ENCODE results near the gene IFNAR1.
"Not testable (repeated sequence)": the region's sequence is repeated elsewhere in the genome, so short reads cannot be mapped to it uniquely, and the experiment has no call there.

The IFNAR1 gene

DNA sequence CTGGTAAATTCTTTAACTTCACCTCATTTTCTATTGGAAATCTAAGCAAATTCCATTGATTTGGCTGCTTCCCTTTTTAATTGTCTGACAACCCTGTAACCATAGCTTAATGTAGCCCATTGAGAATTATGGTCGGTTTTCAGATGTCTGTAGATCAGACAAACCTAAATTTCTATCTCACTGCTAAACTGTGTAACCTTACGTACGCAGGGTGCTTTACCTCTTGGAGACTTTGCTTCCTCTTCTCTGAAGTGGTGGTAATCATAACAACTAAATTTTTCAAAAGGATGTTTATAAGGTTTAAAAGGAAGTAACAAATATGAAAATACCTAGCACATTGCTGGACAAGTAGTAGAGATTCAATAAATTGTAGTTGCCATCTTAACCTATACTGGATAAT lies 25.9 kb downstream of the IFNAR1 start:
- no peak for DNase-seq

DNA sequence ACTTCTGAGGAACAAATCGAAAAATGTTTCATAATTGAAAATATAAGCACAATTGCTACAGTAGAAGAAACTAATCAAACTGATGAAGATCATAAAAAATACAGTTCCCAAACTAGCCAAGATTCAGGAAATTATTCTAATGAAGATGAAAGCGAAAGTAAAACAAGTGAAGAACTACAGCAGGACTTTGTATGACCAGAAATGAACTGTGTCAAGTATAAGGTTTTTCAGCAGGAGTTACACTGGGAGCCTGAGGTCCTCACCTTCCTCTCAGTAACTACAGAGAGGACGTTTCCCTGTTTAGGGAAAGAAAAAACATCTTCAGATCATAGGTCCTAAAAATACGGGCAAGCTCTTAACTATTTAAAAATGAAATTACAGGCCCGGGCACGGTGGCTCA lies 30.6 kb downstream of the IFNAR1 start:
- DNase-seq, result no peak

DNA sequence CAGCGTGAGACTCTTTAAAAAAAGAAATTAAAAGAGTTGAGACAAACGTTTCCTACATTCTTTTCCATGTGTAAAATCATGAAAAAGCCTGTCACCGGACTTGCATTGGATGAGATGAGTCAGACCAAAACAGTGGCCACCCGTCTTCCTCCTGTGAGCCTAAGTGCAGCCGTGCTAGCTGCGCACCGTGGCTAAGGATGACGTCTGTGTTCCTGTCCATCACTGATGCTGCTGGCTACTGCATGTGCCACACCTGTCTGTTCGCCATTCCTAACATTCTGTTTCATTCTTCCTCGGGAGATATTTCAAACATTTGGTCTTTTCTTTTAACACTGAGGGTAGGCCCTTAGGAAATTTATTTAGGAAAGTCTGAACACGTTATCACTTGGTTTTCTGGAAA lies 31.2 kb downstream of the IFNAR1 start:
- no peak for DNase-seq

DNA sequence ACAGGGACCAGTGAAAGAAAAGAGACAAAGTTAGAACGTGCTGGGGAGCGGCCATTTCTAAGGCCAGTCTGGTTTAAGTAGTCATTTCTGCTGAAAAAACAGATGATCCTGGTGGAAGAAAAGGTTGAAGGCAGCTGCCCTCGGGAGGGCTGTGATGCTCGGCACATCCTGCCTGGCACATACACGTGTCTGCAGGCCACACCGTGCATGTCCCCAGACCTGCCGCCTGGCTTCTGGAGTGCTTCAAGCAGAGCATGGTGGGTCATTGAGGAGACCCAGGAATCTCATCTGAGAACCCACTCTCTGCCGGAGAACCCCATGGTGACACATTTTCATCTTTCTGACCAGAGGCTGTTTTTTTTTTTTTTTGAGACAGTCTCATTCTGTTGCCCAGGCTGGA lies 32.4 kb downstream of the IFNAR1 start:
- no peak for DNase-seq

DNA sequence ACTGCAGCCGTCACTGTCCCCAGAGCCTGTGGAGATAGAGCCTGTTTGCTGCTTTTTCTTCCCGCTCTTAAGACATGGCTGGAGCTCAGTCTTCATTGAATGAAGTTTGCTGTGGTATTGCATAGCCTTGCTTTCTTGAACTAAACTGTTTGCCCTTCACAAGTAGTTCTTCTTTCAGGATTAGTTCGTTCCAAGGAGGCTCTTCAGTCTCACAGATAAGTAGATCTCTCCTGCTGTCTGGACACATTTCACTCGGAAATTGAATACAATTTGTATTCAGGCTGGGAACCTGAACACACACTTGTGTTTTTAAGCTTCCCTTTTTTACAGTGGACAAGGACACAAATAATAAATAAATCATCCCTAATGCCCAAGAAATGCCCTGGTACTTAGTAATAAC lies 34.7 kb downstream of the IFNAR1 start:
- DNase-seq, result no peak

DNA sequence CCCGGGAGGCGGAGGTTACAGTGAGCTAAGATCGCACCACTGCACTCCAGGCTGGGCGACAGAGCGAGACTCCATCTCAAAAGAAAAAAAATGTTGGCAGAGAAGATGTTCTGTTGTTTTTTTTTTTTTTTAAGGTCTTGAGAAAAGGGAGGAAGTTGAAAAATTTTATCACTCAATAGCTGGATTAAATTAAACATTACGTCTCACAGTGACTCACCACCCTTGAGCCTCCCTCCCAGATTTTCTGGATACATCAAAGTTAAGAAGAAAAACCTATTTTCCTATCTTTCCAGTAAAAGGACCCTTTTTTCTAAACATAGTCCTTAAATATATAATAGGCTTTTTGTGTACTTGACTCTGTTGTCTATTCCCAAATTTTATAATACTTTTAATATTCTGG lies 35.5 kb downstream of the IFNAR1 start:
- no peak for DNase-seq

DNA sequence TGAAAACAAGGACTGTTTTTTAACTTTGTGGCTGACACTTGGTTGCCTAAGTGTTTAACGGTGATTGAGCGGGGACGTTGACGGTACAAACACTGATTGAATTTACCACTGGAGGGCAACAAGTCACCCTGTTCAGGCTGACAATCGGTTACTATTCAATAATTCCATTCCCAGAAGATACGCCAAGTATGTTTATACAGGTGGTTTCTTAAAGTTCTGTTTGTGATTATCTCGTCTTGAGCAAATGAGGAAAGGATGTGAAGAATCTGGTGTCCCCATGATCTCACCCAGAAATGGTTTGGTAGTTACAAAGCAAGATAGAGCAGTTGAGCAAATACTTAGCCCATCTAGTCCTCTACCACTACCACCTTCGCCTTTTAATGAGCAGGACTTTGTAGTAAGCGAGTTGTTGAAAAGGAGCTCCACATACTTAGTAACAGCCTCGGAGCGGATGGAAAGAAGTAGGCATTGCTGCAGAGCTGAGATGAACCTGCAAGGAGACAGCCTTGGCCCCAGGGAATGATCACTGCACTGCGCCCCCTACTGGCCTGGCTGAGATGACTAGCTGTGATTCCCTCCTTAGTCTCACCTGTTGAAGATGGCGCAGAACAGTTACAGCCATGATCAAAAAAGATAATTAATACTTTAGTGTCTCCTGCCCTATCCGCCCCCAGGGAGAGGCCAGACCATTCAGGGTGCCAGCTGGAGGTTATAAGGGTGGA lies 36.3 kb downstream of the IFNAR1 start:
- DNase-seq, result peak; percentile 95

DNA sequence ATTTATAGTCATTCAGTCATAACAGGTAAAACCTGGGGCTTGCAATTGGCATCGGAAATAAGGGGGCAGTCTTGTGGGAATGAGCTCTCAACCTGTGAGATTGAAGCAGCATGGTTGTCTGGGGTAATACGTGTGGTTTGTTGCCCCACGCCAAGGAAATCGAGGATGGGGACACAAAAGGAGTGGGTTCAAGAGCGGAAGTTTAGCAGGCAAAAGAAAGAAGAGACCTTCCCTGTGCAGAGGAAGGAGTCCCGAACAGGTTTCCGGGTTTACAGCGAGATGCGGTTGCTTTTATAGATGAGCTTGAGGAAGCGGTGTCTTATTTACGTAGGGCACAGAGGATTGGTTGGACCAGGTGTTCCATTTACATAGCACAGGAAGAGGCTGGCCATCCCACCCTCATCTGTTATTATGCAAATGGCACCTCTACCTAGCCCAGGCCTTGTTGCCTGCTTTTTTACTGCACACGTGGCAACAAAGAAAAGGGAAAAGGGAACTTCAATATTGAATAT lies 37.3 kb downstream of the IFNAR1 start:
- peak; percentile 37 to 54 for DNase-seq

DNA sequence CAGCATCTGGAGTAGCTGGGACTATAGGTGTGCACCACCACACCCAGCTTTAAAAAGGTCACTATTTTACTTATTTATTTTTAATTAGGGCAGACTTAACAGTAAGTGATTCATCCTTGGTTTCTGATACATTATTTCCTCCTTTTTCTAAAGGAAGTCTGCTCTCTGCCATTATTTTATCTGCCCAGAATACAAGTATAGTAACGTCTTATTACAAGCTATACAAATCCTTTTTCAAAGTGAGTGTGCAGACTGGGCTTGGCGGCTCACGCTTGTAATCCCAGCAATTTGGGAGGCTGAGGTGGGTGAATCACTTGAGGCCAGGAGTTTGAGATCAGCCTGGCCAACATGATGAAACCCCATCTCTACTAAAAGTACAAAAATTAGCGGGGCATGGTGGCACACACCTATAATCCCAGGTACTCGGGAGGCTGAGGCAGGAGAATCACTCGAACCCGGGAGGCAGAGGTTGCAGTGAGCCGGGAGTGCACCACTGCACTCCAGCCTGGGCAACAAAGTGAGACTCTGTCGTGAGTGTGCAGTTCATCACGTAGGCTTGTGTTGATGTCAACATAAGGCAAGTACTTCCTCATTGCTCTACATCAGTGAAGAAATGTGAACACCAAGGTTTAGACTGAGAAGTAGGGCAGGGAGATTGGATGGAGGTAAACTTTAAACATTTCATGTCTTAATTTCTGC lies 39.3 kb downstream of the IFNAR1 start:
- not testable (repeated sequence) for DNase-seq

DNA sequence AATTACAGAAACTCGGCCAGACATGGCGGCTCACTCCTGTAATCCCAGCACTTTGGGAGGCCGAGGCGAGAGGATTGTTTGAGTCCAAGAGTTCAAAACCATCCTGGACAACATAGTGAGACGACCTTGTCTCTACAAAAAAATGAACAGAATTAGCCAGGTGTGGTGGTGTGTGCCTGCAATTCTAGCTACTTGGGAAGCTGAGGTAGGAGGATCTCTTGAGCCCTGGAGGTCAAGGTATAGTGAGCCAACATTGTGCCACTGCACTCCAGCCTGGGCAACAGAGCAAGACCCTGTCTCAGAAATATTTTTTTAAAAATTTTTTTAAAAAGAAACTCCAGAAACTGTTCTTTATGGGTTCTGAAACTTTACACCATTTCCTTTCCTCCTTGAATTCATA lies 40.1 kb downstream of the IFNAR1 start:
- DNase-seq, result no peak

DNA sequence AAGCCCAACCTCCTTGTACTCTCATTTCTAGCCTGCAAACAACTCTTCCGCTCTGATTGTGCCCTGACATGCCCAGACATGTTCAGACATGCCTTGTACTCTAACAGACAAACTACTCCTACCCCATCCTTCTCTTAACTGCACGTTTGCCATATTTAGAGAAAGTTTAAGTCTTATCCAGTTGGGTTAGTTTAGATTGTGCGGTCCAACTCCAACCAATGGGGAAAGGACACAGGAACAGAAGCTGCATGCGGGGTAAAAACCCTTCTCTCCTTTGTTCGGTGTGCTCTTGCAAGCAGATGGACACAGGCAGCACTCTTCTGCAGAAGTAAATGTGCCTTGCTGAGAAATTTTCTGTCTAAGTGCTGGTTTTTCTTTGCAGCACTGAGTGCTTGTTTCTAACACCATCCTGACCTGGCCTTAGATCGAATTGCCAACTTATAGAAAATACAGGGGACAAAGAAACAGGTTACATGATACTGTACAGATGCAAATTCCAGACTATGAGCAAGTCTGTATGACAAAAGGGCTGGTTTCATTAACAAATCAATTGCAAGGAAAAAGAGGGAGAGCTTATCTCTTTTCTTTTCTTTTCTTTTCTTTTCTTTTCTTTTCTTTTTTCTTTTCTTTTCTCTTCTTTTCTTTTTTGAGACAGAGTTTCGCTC lies 42.7 kb downstream of the IFNAR1 start:
- DNase-seq, result no peak

DNA sequence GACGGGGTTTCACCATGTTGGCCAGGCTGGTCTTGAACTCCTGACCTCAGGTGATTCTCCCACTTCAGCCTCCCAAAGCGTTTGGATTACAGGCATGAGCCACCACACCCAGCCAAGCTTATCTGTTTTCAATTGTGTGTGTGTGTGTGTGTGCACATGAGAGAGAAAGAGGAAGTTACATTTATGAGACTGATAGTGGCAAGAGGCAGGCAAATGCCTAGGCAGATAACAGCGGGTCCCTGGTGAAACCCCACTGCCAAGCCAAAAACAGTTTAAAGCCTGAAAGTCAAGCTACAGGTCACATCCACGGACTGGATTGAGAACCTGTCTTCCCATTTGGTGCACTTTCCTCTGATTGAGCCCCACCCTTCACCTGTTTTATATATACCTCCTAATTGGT lies 43.4 kb downstream of the IFNAR1 start:
- DNase-seq, result no peak

DNA sequence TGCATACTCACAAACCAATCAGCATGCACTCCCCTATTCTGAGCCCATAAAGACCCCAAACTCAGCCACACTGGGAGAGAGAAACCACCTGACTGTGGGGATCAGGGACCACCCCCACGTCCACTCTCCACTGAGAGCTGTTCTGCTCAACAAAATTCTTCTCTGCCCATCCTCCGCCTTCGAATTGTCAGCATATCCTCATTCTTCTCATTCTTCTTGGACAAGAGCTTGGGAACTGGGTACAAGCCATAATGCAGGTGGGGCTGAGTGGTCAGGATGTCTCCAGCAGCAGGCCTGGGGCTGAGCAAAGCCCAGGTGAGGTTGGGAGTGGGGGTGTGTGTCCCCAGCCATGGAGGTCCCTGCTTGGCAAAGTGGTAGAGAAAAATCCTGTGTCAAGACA lies 43.8 kb downstream of the IFNAR1 start:
- no peak for DNase-seq

DNA sequence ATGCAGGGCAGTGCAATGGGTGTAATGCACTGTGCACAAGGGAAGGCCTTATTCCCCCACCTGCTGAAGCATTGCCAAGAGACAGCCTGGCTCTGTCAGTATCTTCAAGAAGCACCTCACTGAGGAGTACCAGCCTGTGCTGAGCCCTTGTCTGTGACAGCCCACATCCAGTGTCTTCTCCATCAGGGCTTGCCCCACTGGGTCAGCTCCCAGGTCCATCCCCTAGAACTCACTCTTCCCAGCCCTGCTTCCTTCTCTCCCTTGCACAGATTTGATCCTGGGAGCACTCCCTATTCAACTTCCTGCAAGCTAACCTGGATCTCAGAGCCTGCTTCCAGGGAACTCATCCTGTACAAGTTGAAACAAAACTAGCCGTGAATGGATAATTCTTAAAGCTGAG lies 44.8 kb downstream of the IFNAR1 start:
- no peak for DNase-seq

DNA sequence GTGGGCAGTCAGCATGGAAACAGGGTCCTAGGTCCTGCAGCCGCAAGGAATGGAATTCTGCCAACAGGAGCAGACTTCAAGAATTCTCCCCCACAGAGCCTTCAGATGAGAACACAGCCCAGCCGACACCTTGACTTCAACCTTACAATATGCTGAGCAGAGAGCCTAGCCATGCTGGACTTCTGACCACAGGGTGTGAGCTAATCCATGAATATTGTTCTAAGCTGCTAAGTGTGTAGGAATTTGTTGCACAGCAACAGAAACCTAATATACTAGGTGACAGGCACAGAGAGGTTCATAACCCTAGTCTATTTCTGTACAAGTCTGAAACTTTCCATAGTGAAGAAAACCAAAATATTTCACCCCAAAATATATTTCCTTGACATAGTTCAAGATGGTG lies 45.5 kb downstream of the IFNAR1 start:
- no peak for DNase-seq

DNA sequence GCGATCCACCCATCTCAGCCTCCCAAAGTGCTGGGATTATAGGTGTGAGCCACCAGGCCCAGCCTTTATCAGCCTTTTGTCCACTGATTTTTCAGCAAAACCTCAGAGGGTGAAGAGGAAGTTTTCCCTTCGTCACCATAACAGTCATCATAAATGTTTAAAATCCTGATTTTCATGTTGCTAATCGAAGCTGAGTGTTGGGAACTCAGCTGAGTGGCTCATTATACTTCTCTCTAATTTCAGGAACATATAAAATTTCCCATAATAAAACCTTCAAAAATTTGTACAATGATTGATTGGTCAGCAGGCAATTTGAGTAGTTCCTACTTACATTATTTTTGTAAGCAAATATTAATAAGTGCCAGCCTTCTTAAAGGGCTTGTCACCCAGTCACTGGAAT lies 46.6 kb downstream of the IFNAR1 start:
- DNase-seq, result no peak

DNA sequence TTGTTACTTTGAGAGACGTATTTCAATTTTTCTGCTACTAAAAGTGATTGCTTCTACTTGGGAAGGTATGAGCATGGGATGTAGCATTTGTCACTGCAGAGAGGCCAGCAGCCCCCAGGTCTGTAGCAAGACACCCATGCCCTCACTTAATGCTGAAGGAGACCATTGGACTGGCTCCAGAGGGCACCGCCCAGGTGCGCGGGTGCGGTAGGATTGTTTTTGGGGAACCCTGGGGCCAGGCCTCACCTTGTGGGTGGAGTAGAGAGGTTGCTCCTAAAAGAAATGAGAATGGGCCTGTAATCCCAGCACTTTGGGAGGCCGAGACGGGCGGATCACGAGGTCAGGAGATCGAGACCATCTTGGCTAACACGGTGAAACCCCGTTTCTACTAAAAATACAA lies 47.8 kb downstream of the IFNAR1 start:
- no peak for DNase-seq

DNA sequence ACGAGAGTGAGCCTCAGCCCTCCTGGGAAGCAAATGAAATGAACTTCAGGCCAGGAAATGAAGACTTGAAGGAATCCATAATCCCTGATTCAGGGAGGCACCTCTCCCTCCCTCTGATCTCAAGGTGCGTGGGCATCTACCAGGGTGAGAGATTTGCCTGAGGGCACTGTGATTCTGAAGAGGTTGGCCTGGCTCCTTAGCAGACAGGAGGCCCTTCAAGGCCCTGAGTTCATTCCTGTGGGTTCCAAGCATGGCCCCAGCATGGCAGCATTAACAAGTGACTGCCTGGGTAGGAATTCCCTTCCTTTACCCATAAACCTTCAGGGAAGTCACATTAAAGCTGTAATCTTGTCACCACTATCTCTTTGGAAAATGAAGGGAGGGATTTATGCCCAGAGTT lies 48.7 kb downstream of the IFNAR1 start:
- no peak for DNase-seq

DNA sequence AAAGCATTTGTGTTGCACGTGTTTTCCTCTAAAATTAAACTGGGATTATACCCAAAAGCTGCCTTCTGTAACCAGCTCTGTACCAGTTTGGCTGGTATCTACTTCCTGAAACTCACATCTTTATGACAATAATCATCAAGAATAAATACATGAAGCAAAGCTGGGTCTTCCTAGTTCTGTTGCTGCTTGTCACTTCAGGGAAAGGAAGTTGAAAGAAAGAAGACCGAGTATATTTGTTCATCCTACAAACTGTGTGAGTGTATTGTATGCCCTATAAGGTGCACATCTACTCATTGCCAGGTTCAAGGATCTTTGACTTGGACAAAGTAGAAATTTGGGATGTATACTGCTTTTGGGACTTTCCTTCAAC lies 49.3 kb downstream of the IFNAR1 start:
- no peak for DNase-seq

DNA sequence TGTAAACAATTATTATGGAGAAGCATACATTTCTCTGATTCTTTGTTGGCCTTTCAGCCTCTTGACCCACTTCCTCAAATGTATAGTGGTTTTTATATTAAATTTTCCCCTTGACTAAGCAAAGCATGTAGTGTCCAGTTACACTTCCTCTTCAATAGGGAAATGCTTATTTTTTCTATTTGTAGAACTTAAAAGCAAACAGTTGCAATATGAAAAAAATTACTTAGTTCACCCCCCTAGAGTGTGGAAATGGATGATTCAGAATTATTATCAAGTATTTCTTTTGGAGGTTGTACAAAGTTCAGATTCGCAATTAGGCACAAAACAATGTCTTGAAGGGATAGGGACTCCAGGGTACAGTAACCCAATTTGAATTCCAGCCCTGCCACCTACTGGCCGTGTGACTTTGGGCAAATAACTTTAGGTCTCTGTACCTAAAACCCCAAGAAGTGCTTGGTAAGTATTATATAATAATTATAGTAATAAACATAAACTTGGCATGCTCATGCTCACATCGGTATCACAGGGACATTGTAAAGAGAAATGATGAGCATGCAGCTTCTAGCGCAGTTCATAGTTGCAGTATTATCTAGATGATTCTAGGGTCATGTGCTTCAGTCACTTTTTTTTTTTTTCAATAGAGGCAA lies 49.8 kb downstream of the IFNAR1 start:
- peak; percentile 60 to 65 for DNase-seq

DNA sequence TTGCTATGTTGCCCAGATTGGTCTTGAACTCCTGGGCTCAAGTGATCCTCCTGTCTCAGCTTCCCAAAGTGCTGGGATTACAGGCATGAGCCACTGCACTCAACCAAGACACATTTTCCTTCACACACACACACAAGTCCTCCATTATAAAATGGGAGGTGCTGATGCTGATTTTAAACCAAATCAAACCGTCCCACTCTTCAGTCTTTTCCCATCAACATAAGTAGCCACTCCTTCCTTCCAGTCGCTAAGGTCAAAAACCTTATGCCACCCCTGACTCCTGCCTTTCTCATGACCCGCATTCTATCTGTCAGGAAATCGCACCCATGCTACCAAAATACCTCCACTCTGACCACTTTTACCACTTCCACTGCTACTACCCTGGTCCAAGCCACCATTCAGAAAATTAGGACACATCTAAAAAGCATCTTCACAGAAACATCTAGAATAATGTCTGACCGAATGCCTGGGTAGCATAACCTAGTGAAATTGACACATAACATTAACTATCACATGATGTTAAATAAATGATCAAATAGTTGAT lies 50.4 kb downstream of the IFNAR1 start:
- no peak for DNase-seq

DNA sequence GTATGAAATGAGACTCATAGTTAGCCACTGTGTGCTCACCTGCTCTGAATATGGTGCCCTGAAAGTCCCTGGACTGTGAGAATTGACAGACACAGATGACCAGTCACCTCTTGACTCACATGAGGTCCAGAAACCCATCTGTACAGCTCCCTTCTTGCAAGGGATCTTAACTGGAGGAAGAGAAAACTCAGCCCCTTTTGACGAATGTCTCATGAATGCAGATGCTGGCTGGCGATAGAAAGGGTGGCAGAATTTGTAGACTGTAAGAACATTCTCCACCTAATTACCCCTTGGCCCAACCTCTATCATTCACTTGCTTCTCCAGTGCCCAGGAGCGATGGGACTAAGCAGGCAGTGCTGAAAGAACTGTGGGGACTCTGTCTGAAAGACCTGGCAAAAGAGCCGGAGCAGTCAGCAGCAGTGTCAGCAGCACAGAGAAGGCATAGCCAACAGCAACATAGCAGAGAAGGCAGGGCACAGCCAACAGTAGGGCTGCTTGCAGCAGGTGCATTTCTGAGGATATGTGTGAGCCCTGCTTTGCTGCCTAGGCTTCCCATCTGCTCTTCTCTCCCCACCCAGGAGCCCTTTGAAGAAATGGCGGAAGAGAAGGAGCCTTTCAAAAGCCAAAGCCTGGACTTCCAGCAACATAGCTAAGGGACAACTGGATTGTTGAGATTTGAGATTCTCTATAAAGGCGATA lies 52.6 kb downstream of the IFNAR1 start:
- DNase-seq, result no peak

DNA sequence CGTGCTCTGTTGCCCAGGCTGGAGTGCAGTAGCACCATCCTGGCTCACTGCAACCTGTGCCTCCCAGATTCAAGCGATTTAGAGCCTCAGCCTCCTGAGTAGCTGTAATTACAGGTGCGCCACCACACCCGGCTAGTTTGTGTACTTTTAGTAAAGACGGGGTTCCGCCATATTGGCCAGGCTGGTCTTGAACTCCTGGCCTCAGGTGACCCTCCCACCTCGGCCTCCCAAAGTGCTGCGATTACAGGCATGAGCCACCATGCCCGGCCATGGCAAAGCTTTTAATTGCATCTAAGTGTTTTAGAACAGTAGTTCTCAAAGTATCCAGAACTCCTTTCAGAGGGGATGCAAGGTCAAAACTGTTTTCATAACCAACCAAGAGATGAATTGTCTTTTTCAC lies 53.3 kb downstream of the IFNAR1 start:
- DNase-seq, result no peak
